Activated T-helper 2 cell treated with anti-CD3 and anti-CD28 coated beads, Interferon-gamma antibody, Interleukin-2, Interleukin-4, amounts not matched to agents 10 μg/mL and 5 μg/mL and 100 μg/mL, durations not matched to agents 14 hours and 24 hours and 36 hours (primary cell): Measurements from ENCODE around the gene PM20D1. TPM values are rescaled to one million over a fixed set of nuclear protein-coding genes. Genes with fewer than 3 reads are reported as not detected.
"Not testable (repeated sequence)": the region's sequence is repeated elsewhere in the genome, so short reads cannot be mapped to it uniquely, and the experiment has no call there.

Source experiments
- DNase-seq: peaks from one replicate; pipeline ENCODE4 v3.0.0; 2021; ENCODE audit warnings: low spot score
- H3K27ac Mint-ChIP-seq: one replicate; pipeline ENCODE4 v1.8.0; 2021; ENCODE audit warnings: mixed read lengths
- H3K27me3 Mint-ChIP-seq: one replicate; pipeline ENCODE4 v1.8.0; 2021; ENCODE audit warnings: low read depth, mixed read lengths
- H3K36me3 Mint-ChIP-seq: one replicate; pipeline ENCODE4 v1.8.0; 2021; ENCODE audit warnings: low read depth, mixed read lengths
- H3K4me1 Mint-ChIP-seq: one replicate; pipeline ENCODE4 v1.8.0; 2021; ENCODE audit warnings: low read depth, mixed read lengths
- H3K4me3 Mint-ChIP-seq: one replicate; pipeline ENCODE4 v1.8.0; 2021; ENCODE audit warnings: low read depth, mild to moderate bottlenecking, moderate library complexity, mixed read lengths
- H3K9me3 Mint-ChIP-seq: one replicate; pipeline ENCODE4 v1.8.0; 2021; ENCODE audit warnings: mixed read lengths
- intact Hi-C: fragments of 100-400 bp; cut with micrococcal nuclease; formaldehyde crosslinking; loops from one replicate; pipeline ENCODE4 v1.15.1; 2023
- total RNA-seq: library from RNA; stranded (reverse); gene quantifications from 2 replicates; pipeline ENCODE4 v1.2.3, GENCODE V29; 2022

The PM20D1 gene
- total RNA-seq, 1 donor from 2014 or later = 0.57 TPM

GRCh38 chr1:205832326-205832751 lies 17.6 kb downstream of the PM20D1 start:
- Mint-ChIP-seq H3K9me3 (no peaks in the 10 kb centered on the region), H3K27me3 (no peaks in the 10 kb centered on the region), H3K4me1 (no peaks in the 10 kb centered on the region), H3K27ac (no peak overlapping the region), H3K36me3 (no peaks in the 10 kb centered on the region), H3K4me3 (no peak overlapping the region)
- DNase-seq = no peak
- intact Hi-C loops = no loop called here

GRCh38 chr1:205827623-205828022 lies 22.3 kb downstream of the PM20D1 start:
- peaks cover 25% of the 10 kb centered on the region for H3K4me1 Mint-ChIP-seq
- H3K36me3 Mint-ChIP-seq = peaks cover 9% of the 10 kb centered on the region
- no peak for DNase-seq
- intact Hi-C loops = no loop called here
- H3K27me3 Mint-ChIP-seq = no peaks in the 10 kb centered on the region
- H3K4me3 Mint-ChIP-seq = no peak overlapping the region
- H3K9me3 Mint-ChIP-seq = peaks cover 7% of the 10 kb centered on the region
- no peak overlapping the region for H3K27ac Mint-ChIP-seq

GRCh38 chr1:205826995-205827394 lies 22.9 kb downstream of the PM20D1 start:
- Mint-ChIP-seq H3K4me3 (no peak overlapping the region), H3K27ac (no peak overlapping the region), H3K4me1 (peaks cover 31% of the 10 kb centered on the region), H3K27me3 (no peaks in the 10 kb centered on the region), H3K9me3 (peaks cover 10% of the 10 kb centered on the region), H3K36me3 (peaks cover 9% of the 10 kb centered on the region)
- no peak for DNase-seq
- intact Hi-C loops = no loop called here

GRCh38 chr1:205826016-205826806 lies 23.7 kb downstream of the PM20D1 start:
- DNase-seq = no peak

GRCh38 chr1:205824180-205824579 lies 25.8 kb downstream of the PM20D1 start:
- peak overlapping the region; percentile 63 for H3K27ac Mint-ChIP-seq
- peaks cover 9% of the 10 kb centered on the region for H3K36me3 Mint-ChIP-seq
- peaks cover 10% of the 10 kb centered on the region for H3K9me3 Mint-ChIP-seq
- H3K4me1 Mint-ChIP-seq = peaks cover 32% of the 10 kb centered on the region
- intact Hi-C loops = no loop called here
- no peaks in the 10 kb centered on the region for H3K27me3 Mint-ChIP-seq
- no peak overlapping the region for H3K4me3 Mint-ChIP-seq
- DNase-seq = no peak

More at GRCh38 chr1:205826016-205826806, 23.7 kb downstream of the PM20D1 start:
- H3K36me3 Mint-ChIP-seq = peaks cover 9% of the 10 kb centered on the region
- H3K27ac Mint-ChIP-seq = no peak overlapping the region
- H3K4me1 Mint-ChIP-seq = peaks cover 32% of the 10 kb centered on the region
- intact Hi-C loops = no loop called here
- no peak overlapping the region for H3K4me3 Mint-ChIP-seq
- H3K9me3 Mint-ChIP-seq = peaks cover 10% of the 10 kb centered on the region
- H3K27me3 Mint-ChIP-seq = no peaks in the 10 kb centered on the region

GRCh38 chr1:205823260-205823659 lies 26.7 kb downstream of the PM20D1 start:
- peaks cover 32% of the 10 kb centered on the region for H3K4me1 Mint-ChIP-seq
- H3K36me3 Mint-ChIP-seq, H3K27me3 Mint-ChIP-seq, DNase-seq: not testable (repeated sequence)
- H3K4me3 Mint-ChIP-seq = peak overlapping the region; percentile 28
- peak overlapping the region; percentile 36 for H3K27ac Mint-ChIP-seq
- H3K9me3 Mint-ChIP-seq = peaks cover 10% of the 10 kb centered on the region
- intact Hi-C loops = loop anchor here (1.0 kb wide), 1 partner anchor 10 kb away; the partner anchor contains the start of gene SLC41A1

- no peak for DNase-seq
- no peak overlapping the region for H3K27ac Mint-ChIP-seq
- H3K36me3 Mint-ChIP-seq = peaks cover 9% of the 10 kb centered on the region
- H3K27me3 Mint-ChIP-seq = no peaks in the 10 kb centered on the region
- peaks cover 32% of the 10 kb centered on the region for H3K4me1 Mint-ChIP-seq
- peaks cover 10% of the 10 kb centered on the region for H3K9me3 Mint-ChIP-seq
- intact Hi-C loops = no loop called here
- H3K4me3 Mint-ChIP-seq = no peak overlapping the region
Measured at GRCh38 chr1:205822397-205822796, 27.5 kb downstream of the PM20D1 start.

- H3K4me3 Mint-ChIP-seq = no peak overlapping the region
- DNase-seq = no peak
- no peak overlapping the region for H3K27ac Mint-ChIP-seq
- intact Hi-C loops = no loop called here
- peaks cover 22% of the 10 kb centered on the region for H3K4me1 Mint-ChIP-seq
- H3K27me3 Mint-ChIP-seq = no peaks in the 10 kb centered on the region
- peaks cover 3% of the 10 kb centered on the region for H3K9me3 Mint-ChIP-seq
- no peaks in the 10 kb centered on the region for H3K36me3 Mint-ChIP-seq
Measured at GRCh38 chr1:205817988-205818387, 31.9 kb downstream of the PM20D1 start.

- H3K27me3 Mint-ChIP-seq = no peaks in the 10 kb centered on the region
- no peak for DNase-seq
- H3K27ac Mint-ChIP-seq = no peak overlapping the region
- peaks cover 3% of the 10 kb centered on the region for H3K9me3 Mint-ChIP-seq
- H3K4me3 Mint-ChIP-seq = no peak overlapping the region
- peaks cover 17% of the 10 kb centered on the region for H3K4me1 Mint-ChIP-seq
- intact Hi-C loops = no loop called here
- no peaks in the 10 kb centered on the region for H3K36me3 Mint-ChIP-seq
Measured at GRCh38 chr1:205817364-205817763, 32.6 kb downstream of the PM20D1 start.

- DNase-seq = no peak
- peak overlapping the region; percentile 86 for H3K27ac Mint-ChIP-seq
- intact Hi-C loops = loop anchor here (1.0 to 5.0 kb wide), 4 partner anchors 10 to 65 kb away; partner anchors contain the start of gene PM20D1
- peaks cover 21% of the 10 kb centered on the region for H3K36me3 Mint-ChIP-seq
- peak overlapping the region; percentile 90 for H3K4me3 Mint-ChIP-seq
- no peaks in the 10 kb centered on the region for H3K27me3 Mint-ChIP-seq
- peaks cover 40% of the 10 kb centered on the region for H3K4me1 Mint-ChIP-seq
- H3K9me3 Mint-ChIP-seq = no peaks in the 10 kb centered on the region
Measured at GRCh38 chr1:205813755-205814058, 36.2 kb downstream of the PM20D1 start.

- intact Hi-C loops = loop anchor here (1.0 to 5.0 kb wide), 4 partner anchors 10 to 64 kb away; partner anchors contain the start of gene PM20D1
- no peaks in the 10 kb centered on the region for H3K27me3 Mint-ChIP-seq
- H3K4me1 Mint-ChIP-seq = peaks cover 45% of the 10 kb centered on the region
- H3K36me3 Mint-ChIP-seq = peaks cover 27% of the 10 kb centered on the region
- peak; percentile 83 for DNase-seq
- no peaks in the 10 kb centered on the region for H3K9me3 Mint-ChIP-seq
- peak within 1 kb of the TSS; percentile 86 for H3K27ac Mint-ChIP-seq
- H3K4me3 Mint-ChIP-seq = peak within 1 kb of the TSS; percentile 93
Measured at GRCh38 chr1:205812878-205813754, 36.8 kb downstream of the PM20D1 start, which contains the start of gene SLC41A1. TSS of gene SLC41A1 (minus strand) at chr1:205813198. CDS start at chr1:205810441, 2,757 bp downstream.

- Mint-ChIP-seq H3K27me3 (no peaks in the 10 kb centered on the region), H3K4me1 (peaks cover 45% of the 10 kb centered on the region)
- intact Hi-C loops = loop anchor here (2.0 to 5.0 kb wide), 2 partner anchors 40 to 64 kb away; partner anchors contain the start of gene PM20D1
Measured at GRCh38 chr1:205812271-205812877, 37.6 kb downstream of the PM20D1 start.

More at GRCh38 chr1:205812271-205812877, 37.6 kb downstream of the PM20D1 start:
- no peak for DNase-seq
- peaks cover 31% of the 10 kb centered on the region for H3K36me3 Mint-ChIP-seq
- H3K4me3 Mint-ChIP-seq = peak overlapping the region; percentile 93
- H3K27ac Mint-ChIP-seq = peak overlapping the region; percentile 82
- no peaks in the 10 kb centered on the region for H3K9me3 Mint-ChIP-seq
